Heart left ventricle (tissue), 13 donors: ENCODE data around the gene CCDC146.

ENCODE experiments used
- POLR2A ChIP-seq, 2 donors: fragments of 450-650 bp; IDR thresholded peaks; one replicate each; pipeline ENCODE4 v1.6.1; 2017; ENCODE audit warnings: antibody characterized with exemption in 2 of 2, mild to moderate bottlenecking in 2 of 2, moderate library complexity in 2 of 2
- TF ChIP-seq, protein P1 (sequence below), 12 donors: fragments of 200-600 bp; sonication (generic) in 4 of 12; IDR thresholded peaks; one replicate each; pipeline versions ENCODE4 v1.5.0 to v1.8.0; 2018 to 2022; ENCODE audit warnings: antibody characterized with exemption in 12 of 12, mild to moderate bottlenecking in 5 of 12
- donor health status: ischemic (EF 13 %, LVEDD 7.1; RV severe dilation, severe dysfunction).
- donor health status: DM: no; HTN: yes; CAD: no.
- donor health status: DM: no; HTN: no; CAD: no.
- donor health status: ischemic (EF 25% LVEDD 6.9; RV normal size, moderate dysfunction).
- donor health status: ischemic (EF 25% LVEDD 5.7; RV mildly dilated, moderate dysfunction).
- donor health status: ischemic (EF 35%, LVEDD 5.7; RV mildly dilated, moderate dysfunction).
- donor health status: nonischemic (EF 11% LVEDD 7.7; RV severe dilation, severe dysfunction).
- donor health status: DM: yes; HTN: yes; CAD: no.
- donor health status: PGD.
- donor health status: ischemic (EF 29% LVEDD 5.4; RV normal size, mild dysfunction).
- donor health status: nonischemic (EF 23%, LVEDD 6.1; RV moderate dilation, normal function).

DNA sequence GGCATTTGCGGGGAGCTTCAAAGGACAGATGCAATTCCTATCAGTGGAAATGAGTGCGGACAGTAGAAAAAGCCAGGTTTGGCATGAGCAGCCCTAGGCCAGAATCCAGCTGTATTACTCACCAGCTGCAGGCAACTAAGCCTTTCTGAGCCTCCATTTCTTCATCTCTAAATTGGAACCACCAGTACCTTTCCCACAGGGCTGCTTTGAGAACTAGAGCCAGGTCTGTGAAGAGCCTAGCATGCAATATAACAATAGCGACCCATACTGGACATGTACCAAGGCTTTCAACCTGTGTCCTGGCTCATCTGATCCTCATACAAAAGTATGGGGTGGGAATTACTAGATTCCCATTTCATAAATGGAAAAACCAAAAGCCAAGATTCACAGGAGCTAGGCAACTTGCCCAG is 192.8 kb downstream of the CCDC146 start:
- TF ChIP-seq, protein P1, sequence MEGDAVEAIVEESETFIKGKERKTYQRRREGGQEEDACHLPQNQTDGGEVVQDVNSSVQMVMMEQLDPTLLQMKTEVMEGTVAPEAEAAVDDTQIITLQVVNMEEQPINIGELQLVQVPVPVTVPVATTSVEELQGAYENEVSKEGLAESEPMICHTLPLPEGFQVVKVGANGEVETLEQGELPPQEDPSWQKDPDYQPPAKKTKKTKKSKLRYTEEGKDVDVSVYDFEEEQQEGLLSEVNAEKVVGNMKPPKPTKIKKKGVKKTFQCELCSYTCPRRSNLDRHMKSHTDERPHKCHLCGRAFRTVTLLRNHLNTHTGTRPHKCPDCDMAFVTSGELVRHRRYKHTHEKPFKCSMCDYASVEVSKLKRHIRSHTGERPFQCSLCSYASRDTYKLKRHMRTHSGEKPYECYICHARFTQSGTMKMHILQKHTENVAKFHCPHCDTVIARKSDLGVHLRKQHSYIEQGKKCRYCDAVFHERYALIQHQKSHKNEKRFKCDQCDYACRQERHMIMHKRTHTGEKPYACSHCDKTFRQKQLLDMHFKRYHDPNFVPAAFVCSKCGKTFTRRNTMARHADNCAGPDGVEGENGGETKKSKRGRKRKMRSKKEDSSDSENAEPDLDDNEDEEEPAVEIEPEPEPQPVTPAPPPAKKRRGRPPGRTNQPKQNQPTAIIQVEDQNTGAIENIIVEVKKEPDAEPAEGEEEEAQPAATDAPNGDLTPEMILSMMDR (IDR thresholded peaks at IDR 0.05), result no peak
- no peak for TF ChIP-seq POLR2A (IDR thresholded peaks at IDR 0.05)
